Effector memory CD4-positive, alpha-beta T cell (primary cell): ENCODE results near the gene PDCD1LG2.

Source experiments
- DNase-seq, 3 donors: peaks; one replicate each; pipeline ENCODE4 v3.0.0-alpha.2; 2020
- H3K27ac ChIP-seq: 2 replicates; pipeline ENCODE4 v1.7.0; 2013; ENCODE audit warnings: mild to moderate bottlenecking, low read length, moderate library complexity; ENCODE audit not compliant: insufficient read depth, poor library complexity, severe bottlenecking
- H3K27me3 ChIP-seq: replicated peaks from 2 replicates; pipeline ENCODE4 v1.7.0; 2013; ENCODE audit warnings: mild to moderate bottlenecking, low read length; ENCODE audit not compliant: insufficient read depth, control insufficient read depth, poor library complexity, severe bottlenecking
- H3K36me3 ChIP-seq: 2 replicates; pipeline ENCODE4 v1.7.0; 2013; ENCODE audit warnings: mild to moderate bottlenecking, low read length, moderate library complexity; ENCODE audit not compliant: control insufficient read depth, insufficient read depth
- H3K4me1 ChIP-seq: 2 replicates; pipeline ENCODE4 v1.7.0; 2013; ENCODE audit warnings: low read length, mild to moderate bottlenecking; ENCODE audit not compliant: control insufficient read depth, insufficient read depth, poor library complexity, severe bottlenecking
- H3K4me3 ChIP-seq: 2 replicates; pipeline ENCODE4 v1.7.0; 2013; ENCODE audit warnings: low read length, low read depth, mild to moderate bottlenecking; ENCODE audit not compliant: insufficient read depth, poor library complexity, severe bottlenecking
- H3K9me3 ChIP-seq: 2 replicates; pipeline ENCODE4 v1.7.0; 2013; ENCODE audit warnings: mild to moderate bottlenecking, low read length, moderate library complexity; ENCODE audit not compliant: control insufficient read depth

Gene PDCD1LG2

DNA sequence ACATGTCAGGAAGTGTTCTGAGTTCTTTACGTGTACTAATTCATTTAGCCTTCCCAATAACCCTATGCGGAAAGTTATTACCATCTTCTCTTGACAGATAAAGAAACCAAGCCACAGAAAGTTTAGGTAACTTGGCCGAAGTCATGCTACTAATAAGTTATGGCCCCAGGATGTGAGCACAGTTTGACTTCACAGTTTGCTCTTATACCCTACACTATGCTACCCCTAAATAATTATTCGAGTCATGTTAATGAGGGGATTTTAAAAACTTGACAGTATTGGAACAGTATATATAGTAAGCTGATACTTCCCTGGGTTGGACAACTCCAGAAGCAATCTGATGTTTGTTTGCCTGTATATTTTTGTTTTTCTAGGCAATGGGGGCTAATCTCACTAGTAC is 29.4 kb upstream of the PDCD1LG2 start:
- no peak for DNase-seq
- Histone ChIP-seq H3K27ac (no peak overlapping the region), H3K36me3 (no peaks in the 10 kb centered on the region), H3K9me3 (no peaks in the 10 kb centered on the region), H3K27me3 (no peaks in the 10 kb centered on the region), H3K4me3 (no peak overlapping the region), H3K4me1 (no peaks in the 10 kb centered on the region)

DNA sequence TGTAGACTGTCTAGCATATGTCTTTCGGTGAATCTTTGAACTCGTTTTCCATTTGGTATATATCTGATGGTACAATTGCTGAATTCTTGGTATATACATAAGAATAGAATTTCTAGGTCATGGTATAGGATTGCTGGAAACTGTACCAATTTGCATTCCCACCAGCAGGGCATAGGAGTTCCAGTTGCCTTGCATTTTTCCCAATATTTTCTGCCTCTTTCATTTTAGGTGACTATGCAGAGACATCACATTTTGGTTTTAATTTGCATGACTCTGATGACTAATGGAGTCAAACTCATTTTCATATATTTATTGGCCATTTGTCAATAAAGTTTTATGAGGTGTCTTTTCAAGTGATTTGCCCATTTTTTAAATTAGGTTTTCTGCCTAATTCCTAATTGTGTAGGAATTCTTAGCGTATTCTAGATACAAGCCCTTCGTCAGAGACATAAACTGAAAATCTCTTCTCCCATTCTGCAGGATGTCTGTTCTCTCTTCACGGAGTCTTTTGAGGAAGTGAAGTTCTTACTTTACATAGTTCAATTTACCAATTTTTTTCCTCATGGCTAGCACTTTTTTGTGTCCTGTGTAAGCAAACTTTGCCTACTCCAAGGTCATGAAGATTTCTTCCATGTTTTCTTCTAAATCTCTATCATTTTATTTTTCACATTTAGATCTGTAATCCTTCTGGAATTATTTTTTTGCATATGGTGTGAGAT is 28.9 kb upstream of the PDCD1LG2 start:
- no peak for DNase-seq
- no peaks in the 10 kb centered on the region for H3K27me3 ChIP-seq
- no peaks in the 10 kb centered on the region for H3K9me3 ChIP-seq
- no peaks in the 10 kb centered on the region for H3K4me1 ChIP-seq
- no peak overlapping the region for H3K4me3 ChIP-seq
- no peak overlapping the region for H3K27ac ChIP-seq
- no peaks in the 10 kb centered on the region for H3K36me3 ChIP-seq

GRCh38 chr9:5482194-5482593 is 28.1 kb upstream of the PDCD1LG2 start:
- H3K4me1 ChIP-seq = no peaks in the 10 kb centered on the region
- DNase-seq = no peak
- no peak overlapping the region for H3K4me3 ChIP-seq
- no peak overlapping the region for H3K27ac ChIP-seq
- no peaks in the 10 kb centered on the region for H3K36me3 ChIP-seq
- H3K9me3 ChIP-seq = no peaks in the 10 kb centered on the region
- H3K27me3 ChIP-seq = no peaks in the 10 kb centered on the region

DNA sequence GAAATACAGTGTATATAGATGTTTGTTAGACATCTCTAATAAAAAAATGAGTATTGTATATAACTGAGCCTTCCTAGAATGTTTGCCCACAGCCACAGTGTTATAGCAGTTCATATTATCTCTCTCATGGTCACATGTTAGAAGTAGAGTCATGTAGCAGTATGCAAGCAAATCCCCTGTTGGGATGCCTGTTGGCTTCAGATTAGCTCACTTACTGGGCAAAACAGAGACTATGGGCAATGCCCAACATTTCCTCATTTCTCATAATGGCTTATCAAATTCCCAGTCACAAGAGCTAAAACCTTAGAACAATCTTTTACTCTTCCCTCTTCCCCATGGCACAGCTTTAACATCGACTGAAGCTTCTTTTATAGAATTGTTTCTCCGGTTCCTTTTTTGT is 27.0 kb upstream of the PDCD1LG2 start:
- Histone ChIP-seq H3K4me3 (no peak overlapping the region), H3K27ac (no peak overlapping the region), H3K36me3 (no peaks in the 10 kb centered on the region), H3K4me1 (no peaks in the 10 kb centered on the region), H3K27me3 (no peaks in the 10 kb centered on the region), H3K9me3 (no peaks in the 10 kb centered on the region)
- no peak for DNase-seq

GRCh38 chr9:5485378-5486085 is 24.8 kb upstream of the PDCD1LG2 start:
- Histone ChIP-seq H3K36me3 (no peaks in the 10 kb centered on the region), H3K4me3 (no peak overlapping the region), H3K27me3 (no peaks in the 10 kb centered on the region), H3K4me1 (no peaks in the 10 kb centered on the region), H3K27ac (no peak overlapping the region), H3K9me3 (no peaks in the 10 kb centered on the region)
- no peak for DNase-seq

- Histone ChIP-seq H3K4me3 (no peak overlapping the region), H3K9me3 (no peaks in the 10 kb centered on the region), H3K27ac (no peak overlapping the region), H3K4me1 (no peaks in the 10 kb centered on the region), H3K36me3 (no peaks in the 10 kb centered on the region), H3K27me3 (no peaks in the 10 kb centered on the region)
- no peak for DNase-seq
These were observed 23.3 kb upstream of the PDCD1LG2 start for GRCh38 chr9:5486988-5487387.

- no peaks in the 10 kb centered on the region for H3K36me3 ChIP-seq
- H3K4me3 ChIP-seq = no peak overlapping the region
- no peaks in the 10 kb centered on the region for H3K27me3 ChIP-seq
- no peak for DNase-seq
- H3K4me1 ChIP-seq = no peaks in the 10 kb centered on the region
- no peak overlapping the region for H3K27ac ChIP-seq
- no peaks in the 10 kb centered on the region for H3K9me3 ChIP-seq
These were observed 21.9 kb upstream of the PDCD1LG2 start for GRCh38 chr9:5488221-5489008.

DNA sequence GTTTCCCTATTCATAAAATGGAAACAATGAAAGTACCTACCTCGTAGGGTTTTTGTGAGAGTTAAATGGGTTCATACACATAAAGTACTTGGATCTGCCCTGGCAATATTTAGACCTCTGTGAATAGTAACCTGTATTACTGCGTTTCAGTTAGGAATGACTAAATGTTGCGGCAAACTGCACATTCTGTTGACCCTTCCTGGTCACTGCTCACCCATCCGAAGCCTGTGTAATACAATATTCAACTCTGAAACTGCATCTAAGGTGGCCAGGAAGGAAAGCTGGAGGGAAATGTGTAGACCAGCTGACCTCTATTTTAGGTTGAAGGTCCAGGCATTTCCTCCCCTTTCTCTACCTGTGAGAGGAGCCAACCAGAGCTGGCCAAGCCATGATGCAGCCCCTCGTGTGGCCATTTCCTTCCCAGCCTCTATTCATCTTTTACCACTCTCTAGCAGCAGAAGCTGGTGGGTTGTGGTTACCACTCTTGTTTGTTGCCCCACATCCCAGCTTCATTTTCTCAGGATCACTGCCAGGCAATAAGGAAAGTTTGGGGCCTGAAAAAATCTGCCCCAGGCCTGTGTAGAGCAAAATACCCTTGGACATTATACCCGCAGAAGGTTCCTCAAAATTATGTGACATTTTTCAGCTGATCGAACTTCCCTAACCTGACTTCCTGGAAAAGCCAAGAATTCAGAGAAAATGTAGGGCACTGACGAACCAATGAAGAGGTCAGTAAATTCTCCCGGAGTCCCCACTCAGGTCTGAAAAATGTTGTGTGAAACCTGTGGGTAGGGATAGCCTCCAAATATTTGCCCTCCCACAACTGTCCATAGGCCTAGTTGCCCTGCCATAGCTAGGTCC is 20.5 kb upstream of the PDCD1LG2 start:
- no peaks in the 10 kb centered on the region for H3K27me3 ChIP-seq
- H3K4me3 ChIP-seq = no peak overlapping the region
- no peak for DNase-seq
- no peak overlapping the region for H3K27ac ChIP-seq
- no peaks in the 10 kb centered on the region for H3K4me1 ChIP-seq
- H3K36me3 ChIP-seq = no peaks in the 10 kb centered on the region
- no peaks in the 10 kb centered on the region for H3K9me3 ChIP-seq

- no peak for DNase-seq
- no peaks in the 10 kb centered on the region for H3K9me3 ChIP-seq
- H3K27me3 ChIP-seq = no peaks in the 10 kb centered on the region
- no peaks in the 10 kb centered on the region for H3K36me3 ChIP-seq
- H3K4me1 ChIP-seq = no peaks in the 10 kb centered on the region
- no peak overlapping the region for H3K27ac ChIP-seq
- H3K4me3 ChIP-seq = no peak overlapping the region
These were observed 17.2 kb upstream of the PDCD1LG2 start for GRCh38 chr9:5492965-5493678.
